Peyer's patch (tissue), 4 donors: ENCODE measurements around the gene DIP2B.

Experiments used
- CTCF ChIP-seq, 6 experiments: fragments of 450-650 bp in 4 of 6; fragments of 200-600 bp in 2 of 6; sonication (generic) in 1 of 6; IDR thresholded peaks; one replicate each; pipeline ENCODE4 v1.5.1; 2017 to 2019; ENCODE audit warnings: antibody characterized with exemption in 6 of 6, mild to moderate bottlenecking in 3 of 6, moderate library complexity in 1 of 6
- POLR2A ChIP-seq, 2 donors: fragments of 450-650 bp; IDR thresholded peaks; one replicate each; pipeline ENCODE4 v1.5.1; 2017; ENCODE audit warnings: antibody characterized with exemption in 2 of 2, mild to moderate bottlenecking in 2 of 2, moderate library complexity in 2 of 2

DNA sequence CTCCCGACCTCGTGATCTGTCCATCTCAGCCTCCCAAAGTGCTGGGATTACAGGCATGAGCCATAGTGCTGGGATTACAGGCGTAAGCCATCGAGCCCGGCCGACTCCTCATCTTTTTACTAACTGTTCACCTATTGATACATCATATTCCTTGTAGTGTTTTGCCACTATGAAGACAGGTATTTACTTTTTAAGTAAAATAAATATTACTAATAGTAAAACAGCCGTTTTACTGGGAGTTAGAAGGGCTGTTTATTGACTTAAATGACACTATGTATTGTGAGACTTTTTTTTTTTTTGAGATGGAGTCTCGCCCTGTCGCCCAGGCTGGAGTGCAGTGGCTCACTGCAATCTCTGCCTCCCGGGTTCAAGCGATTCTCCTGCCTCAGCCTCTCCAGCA lies 51.5 kb downstream of the DIP2B start:
- TF ChIP-seq CTCF (IDR thresholded peaks at IDR 0.05) = no peak
- TF ChIP-seq POLR2A (IDR thresholded peaks at IDR 0.05) = no peak
